GM12878 (cell line): ENCODE measurements around the gene SMIM13. TPM values are rescaled to one million over a fixed set of nuclear protein-coding genes. Genes with fewer than 3 reads are reported as not detected.

ENCODE experiments used
- CBX5 ChIP-seq: sonication (generic); IDR thresholded peaks from 2 replicates; pipeline ENCODE4 v1.6.1; 2016; ENCODE audit warnings: low read depth, moderate library complexity, mild to moderate bottlenecking, inconsistent platforms
- EGR1 ChIP-seq, 2 experiments: IDR thresholded peaks; 1 replicate in 1 of 2; 2 replicates in 1 of 2; pipeline ENCODE4 v1.6.1; 2011 to 2012; ENCODE audit warnings: low read depth in 2 of 2, low read length in 2 of 2, borderline replicate concordance in 1 of 2, mild to moderate bottlenecking in 1 of 2, moderate library complexity in 1 of 2
- EP300 ChIP-seq, 2 experiments: fragments of 150-350 bp in 1 of 2; IDR thresholded peaks; 2 replicates each; pipeline ENCODE4 v1.6.1; 2011 to 2012; ENCODE audit warnings: low read depth in 2 of 2, low read length in 2 of 2, borderline replicate concordance in 1 of 2, improper control_type of control experiment in 1 of 2, inconsistent platforms in 1 of 2; ENCODE audit not compliant: control insufficient read depth in 1 of 2
- MTA2 ChIP-seq: fragments of 450-650 bp; IDR thresholded peaks from 2 replicates; pipeline ENCODE4 v1.6.1; 2016; ENCODE audit warnings: low read depth, mild to moderate bottlenecking, moderate library complexity
- MYB ChIP-seq: fragments of 150-350 bp; IDR thresholded peaks from 2 replicates; pipeline ENCODE4 v1.6.1; 2014; ENCODE audit warnings: mild to moderate bottlenecking, low read depth, low read length, borderline replicate concordance
- SREBF2 ChIP-seq: IDR thresholded peaks from 2 replicates; pipeline ENCODE4 v1.6.1; 2012; ENCODE audit warnings: mild to moderate bottlenecking, low read length
- polyA plus RNA-seq, 11 experiments: library from polyadenylated mRNA; depleted of rRNA in 4 of 11; unstranded in 6 of 11; stranded (reverse) in 5 of 11; fragments of >200 nt; fragmentation: Nextera tagmentation in 4 of 11; fragmentation: Illumina TruSeq in 1 of 11; extraction: Ambion mirVana in 4 of 11; extraction: Trizol in 1 of 11; gene quantifications; 1 replicate in 1 of 11; 2 replicates in 10 of 11; pipeline versions ENCODE4 v1.2.1 to v1.2.3, GENCODE V29; 2011 to 2016; ENCODE audit warnings: inconsistent platforms in 2 of 11, missing spikeins in 2 of 11, low read depth in 1 of 11
- total RNA-seq, 4 experiments: library from RNA; depleted of rRNA in 3 of 4; stranded (reverse); fragments of >200 nt in 3 of 4; fragmentation: Illumina TruSeq in 1 of 4; extraction: Trizol in 1 of 4; gene quantifications; 2 replicates each; pipeline versions ENCODE4 v1.2.1 to v1.2.3, GENCODE V29; 2013 to 2021
- TF ChIP-seq, protein P1 (sequence below): fragments of 450-650 bp; IDR thresholded peaks from 2 replicates; pipeline ENCODE4 v1.6.1; 2014; ENCODE audit warnings: mild to moderate bottlenecking
- TF ChIP-seq, protein P2 (sequence below): IDR thresholded peaks from 2 replicates; pipeline ENCODE4 v1.6.1; 2011; ENCODE audit warnings: low read depth, low read length, improper control_type of control experiment, borderline replicate concordance
- TF ChIP-seq, protein P3 (sequence below): fragments of 450-650 bp; conservative IDR thresholded peaks from 2 replicates; pipeline ENCODE4 v1.6.1; 2017; ENCODE audit warnings: mild to moderate bottlenecking, moderate library complexity
- TF ChIP-seq, protein P4 (sequence below): fragments of 450-650 bp; IDR thresholded peaks from 2 replicates; pipeline ENCODE4 v1.6.1; 2018; ENCODE audit warnings: borderline replicate concordance, mild to moderate bottlenecking; ENCODE audit not compliant: partially characterized antibody

The SMIM13 gene
- total and polyA plus RNA-seq, 10 of the 15 experiments (the other 5 are each of a cell fraction or from before 2014, with no cell fraction given): 2.0 to 8.5 (median 4.7) TPM

DNA sequence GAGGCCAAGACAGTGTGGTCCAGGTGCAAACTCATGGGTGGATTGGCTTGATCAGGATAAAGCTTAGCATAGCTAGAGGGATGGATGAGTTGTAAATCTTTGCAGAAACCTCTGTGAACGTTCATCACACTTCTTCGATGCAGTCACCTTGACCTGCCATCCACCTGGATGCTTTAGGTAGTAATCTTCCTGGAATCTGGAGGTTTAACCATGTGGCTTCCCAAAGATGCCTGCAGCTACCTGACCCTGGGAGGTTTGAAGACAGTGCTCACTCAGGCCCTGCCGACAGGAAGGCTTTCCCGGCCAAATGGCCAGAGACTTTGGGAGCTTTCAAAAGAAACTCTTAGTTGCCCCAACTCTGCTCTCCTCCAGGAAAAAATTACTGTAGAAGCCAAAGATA is 73.3 kb downstream of the SMIM13 start (continued):
- TF ChIP-seq, protein P1, sequence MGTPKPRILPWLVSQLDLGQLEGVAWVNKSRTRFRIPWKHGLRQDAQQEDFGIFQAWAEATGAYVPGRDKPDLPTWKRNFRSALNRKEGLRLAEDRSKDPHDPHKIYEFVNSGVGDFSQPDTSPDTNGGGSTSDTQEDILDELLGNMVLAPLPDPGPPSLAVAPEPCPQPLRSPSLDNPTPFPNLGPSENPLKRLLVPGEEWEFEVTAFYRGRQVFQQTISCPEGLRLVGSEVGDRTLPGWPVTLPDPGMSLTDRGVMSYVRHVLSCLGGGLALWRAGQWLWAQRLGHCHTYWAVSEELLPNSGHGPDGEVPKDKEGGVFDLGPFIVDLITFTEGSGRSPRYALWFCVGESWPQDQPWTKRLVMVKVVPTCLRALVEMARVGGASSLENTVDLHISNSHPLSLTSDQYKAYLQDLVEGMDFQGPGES: no peak
- TF ChIP-seq, protein P2, sequence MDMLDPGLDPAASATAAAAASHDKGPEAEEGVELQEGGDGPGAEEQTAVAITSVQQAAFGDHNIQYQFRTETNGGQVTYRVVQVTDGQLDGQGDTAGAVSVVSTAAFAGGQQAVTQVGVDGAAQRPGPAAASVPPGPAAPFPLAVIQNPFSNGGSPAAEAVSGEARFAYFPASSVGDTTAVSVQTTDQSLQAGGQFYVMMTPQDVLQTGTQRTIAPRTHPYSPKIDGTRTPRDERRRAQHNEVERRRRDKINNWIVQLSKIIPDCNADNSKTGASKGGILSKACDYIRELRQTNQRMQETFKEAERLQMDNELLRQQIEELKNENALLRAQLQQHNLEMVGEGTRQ: no peak
- no peak for TF ChIP-seq CBX5
- no peak for TF ChIP-seq MTA2
- TF ChIP-seq, protein P3, sequence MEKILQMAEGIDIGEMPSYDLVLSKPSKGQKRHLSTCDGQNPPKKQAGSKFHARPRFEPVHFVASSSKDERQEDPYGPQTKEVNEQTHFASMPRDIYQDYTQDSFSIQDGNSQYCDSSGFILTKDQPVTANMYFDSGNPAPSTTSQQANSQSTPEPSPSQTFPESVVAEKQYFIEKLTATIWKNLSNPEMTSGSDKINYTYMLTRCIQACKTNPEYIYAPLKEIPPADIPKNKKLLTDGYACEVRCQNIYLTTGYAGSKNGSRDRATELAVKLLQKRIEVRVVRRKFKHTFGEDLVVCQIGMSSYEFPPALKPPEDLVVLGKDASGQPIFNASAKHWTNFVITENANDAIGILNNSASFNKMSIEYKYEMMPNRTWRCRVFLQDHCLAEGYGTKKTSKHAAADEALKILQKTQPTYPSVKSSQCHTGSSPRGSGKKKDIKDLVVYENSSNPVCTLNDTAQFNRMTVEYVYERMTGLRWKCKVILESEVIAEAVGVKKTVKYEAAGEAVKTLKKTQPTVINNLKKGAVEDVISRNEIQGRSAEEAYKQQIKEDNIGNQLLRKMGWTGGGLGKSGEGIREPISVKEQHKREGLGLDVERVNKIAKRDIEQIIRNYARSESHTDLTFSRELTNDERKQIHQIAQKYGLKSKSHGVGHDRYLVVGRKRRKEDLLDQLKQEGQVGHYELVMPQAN: no peak
- no peak for TF ChIP-seq EP300 (IDR thresholded peaks at IDR 0.05; ENCODE audit: borderline replicate concordance in 1 of 2, control insufficient read depth in 1 of 2, low read depth in 2 of 2, low read length in 2 of 2)
- no peak for TF ChIP-seq EGR1 (IDR thresholded peaks at IDR 0.05; ENCODE audit: borderline replicate concordance in 1 of 2, low read depth in 2 of 2, low read length in 2 of 2)
- TF ChIP-seq, protein P4, sequence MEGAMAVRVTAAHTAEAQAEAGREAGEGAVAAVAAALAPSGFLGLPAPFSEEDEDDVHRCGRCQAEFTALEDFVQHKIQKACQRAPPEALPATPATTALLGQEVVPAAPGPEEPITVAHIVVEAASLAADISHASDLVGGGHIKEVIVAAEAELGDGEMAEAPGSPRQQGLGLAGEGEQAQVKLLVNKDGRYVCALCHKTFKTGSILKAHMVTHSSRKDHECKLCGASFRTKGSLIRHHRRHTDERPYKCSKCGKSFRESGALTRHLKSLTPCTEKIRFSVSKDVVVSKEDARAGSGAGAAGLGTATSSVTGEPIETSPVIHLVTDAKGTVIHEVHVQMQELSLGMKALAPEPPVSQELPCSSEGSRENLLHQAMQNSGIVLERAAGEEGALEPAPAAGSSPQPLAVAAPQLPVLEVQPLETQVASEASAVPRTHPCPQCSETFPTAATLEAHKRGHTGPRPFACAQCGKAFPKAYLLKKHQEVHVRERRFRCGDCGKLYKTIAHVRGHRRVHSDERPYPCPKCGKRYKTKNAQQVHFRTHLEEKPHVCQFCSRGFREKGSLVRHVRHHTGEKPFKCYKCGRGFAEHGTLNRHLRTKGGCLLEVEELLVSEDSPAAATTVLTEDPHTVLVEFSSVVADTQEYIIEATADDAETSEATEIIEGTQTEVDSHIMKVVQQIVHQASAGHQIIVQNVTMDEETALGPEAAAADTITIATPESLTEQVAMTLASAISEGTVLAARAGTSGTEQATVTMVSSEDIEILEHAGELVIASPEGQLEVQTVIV: no peak
- TF ChIP-seq MYB: no peak
- no peak for TF ChIP-seq SREBF2
